SW480 (cell line): ENCODE measurements around the gene FMN2.

Source experiments
- DNase-seq: peaks from one replicate; pipeline ENCODE4 v3.0.0-alpha.2; 2016; ENCODE audit warnings: low spot score

Gene FMN2

GRCh38 chr1:240423246-240423924 lies 331.7 kb downstream of the FMN2 start:
- DNase-seq = no peak

GRCh38 chr1:240424740-240425464 lies 333.2 kb downstream of the FMN2 start:
- no peak for DNase-seq

- DNase-seq = no peak
Observed at GRCh38 chr1:240426051-240426450, 334.4 kb downstream of the FMN2 start.

GRCh38 chr1:240435996-240436566 lies 344.4 kb downstream of the FMN2 start:
- no peak for DNase-seq

- no peak for DNase-seq
Observed at GRCh38 chr1:240441669-240442068, 350.0 kb downstream of the FMN2 start.

GRCh38 chr1:240445369-240445768 lies 353.7 kb downstream of the FMN2 start:
- no peak for DNase-seq

GRCh38 chr1:240455228-240455821 lies 363.6 kb downstream of the FMN2 start:
- no peak for DNase-seq

GRCh38 chr1:240457203-240457602 lies 365.5 kb downstream of the FMN2 start:
- DNase-seq = no peak

- DNase-seq = no peak
Observed at GRCh38 chr1:240462277-240462676, 370.6 kb downstream of the FMN2 start.

- no peak for DNase-seq
Observed at GRCh38 chr1:240462766-240463395, 371.2 kb downstream of the FMN2 start.

GRCh38 chr1:240464099-240464498 lies 372.4 kb downstream of the FMN2 start:
- DNase-seq = no peak

GRCh38 chr1:240465531-240465940 lies 373.9 kb downstream of the FMN2 start:
- DNase-seq = no peak

GRCh38 chr1:240466509-240466908 lies 374.8 kb downstream of the FMN2 start:
- no peak for DNase-seq

GRCh38 chr1:240467895-240468294 lies 376.2 kb downstream of the FMN2 start:
- no peak for DNase-seq

- no peak for DNase-seq
Observed at GRCh38 chr1:240468656-240469055, 377.0 kb downstream of the FMN2 start.

GRCh38 chr1:240474133-240474614 lies 382.5 kb downstream of the FMN2 start:
- no peak for DNase-seq

GRCh38 chr1:240475832-240476231 lies 384.1 kb downstream of the FMN2 start:
- DNase-seq = no peak

GRCh38 chr1:240478536-240478935 lies 386.9 kb downstream of the FMN2 start:
- no peak for DNase-seq

- no peak for DNase-seq
Observed at GRCh38 chr1:240484804-240485443, 393.2 kb downstream of the FMN2 start.

- DNase-seq = no peak
Observed at GRCh38 chr1:240486611-240487010, 394.9 kb downstream of the FMN2 start.

GRCh38 chr1:240487493-240487892 lies 395.8 kb downstream of the FMN2 start:
- no peak for DNase-seq

GRCh38 chr1:240491156-240491555 lies 399.5 kb downstream of the FMN2 start:
- no peak for DNase-seq
